HG02588 (cell line): ENCODE measurements around the gene PIEZO2.

ENCODE experiments used
- ATAC-seq: cut with Tn5 transposase; IDR thresholded peaks from one replicate; pipeline ENCODE4 v1.9.1; 2021; ENCODE audit warnings: mild to moderate bottlenecking, moderate library complexity; ENCODE audit not compliant: unreplicated experiment

The PIEZO2 gene

DNA sequence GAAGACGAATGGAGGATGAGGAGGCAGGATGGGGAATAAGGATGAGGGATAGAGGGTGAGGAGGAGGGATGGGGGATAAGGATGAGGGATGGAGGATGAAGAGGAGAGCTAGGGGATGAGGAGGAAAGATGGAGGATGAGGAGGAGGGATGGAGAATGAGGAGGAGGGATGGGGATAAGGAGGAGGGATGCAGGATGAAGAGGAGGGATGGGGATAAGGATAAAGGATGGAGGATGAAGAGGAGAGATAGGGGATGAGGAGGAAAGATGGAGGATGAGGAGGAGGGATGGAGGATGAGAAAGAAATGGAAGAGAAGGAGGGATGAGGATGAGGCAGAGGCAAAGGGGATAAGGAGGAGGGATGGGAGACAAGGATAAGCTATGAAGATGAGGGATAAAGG lies 393.5 kb downstream of the PIEZO2 start:
- no peak for ATAC-seq

GRCh38 chr18:10754128-10754527 lies 395.2 kb downstream of the PIEZO2 start:
- ATAC-seq = no peak

- ATAC-seq = no peak
These were observed 397.0 kb downstream of the PIEZO2 start for GRCh38 chr18:10752382-10752781.

GRCh38 chr18:10751653-10752052 lies 397.7 kb downstream of the PIEZO2 start:
- ATAC-seq = no peak

DNA sequence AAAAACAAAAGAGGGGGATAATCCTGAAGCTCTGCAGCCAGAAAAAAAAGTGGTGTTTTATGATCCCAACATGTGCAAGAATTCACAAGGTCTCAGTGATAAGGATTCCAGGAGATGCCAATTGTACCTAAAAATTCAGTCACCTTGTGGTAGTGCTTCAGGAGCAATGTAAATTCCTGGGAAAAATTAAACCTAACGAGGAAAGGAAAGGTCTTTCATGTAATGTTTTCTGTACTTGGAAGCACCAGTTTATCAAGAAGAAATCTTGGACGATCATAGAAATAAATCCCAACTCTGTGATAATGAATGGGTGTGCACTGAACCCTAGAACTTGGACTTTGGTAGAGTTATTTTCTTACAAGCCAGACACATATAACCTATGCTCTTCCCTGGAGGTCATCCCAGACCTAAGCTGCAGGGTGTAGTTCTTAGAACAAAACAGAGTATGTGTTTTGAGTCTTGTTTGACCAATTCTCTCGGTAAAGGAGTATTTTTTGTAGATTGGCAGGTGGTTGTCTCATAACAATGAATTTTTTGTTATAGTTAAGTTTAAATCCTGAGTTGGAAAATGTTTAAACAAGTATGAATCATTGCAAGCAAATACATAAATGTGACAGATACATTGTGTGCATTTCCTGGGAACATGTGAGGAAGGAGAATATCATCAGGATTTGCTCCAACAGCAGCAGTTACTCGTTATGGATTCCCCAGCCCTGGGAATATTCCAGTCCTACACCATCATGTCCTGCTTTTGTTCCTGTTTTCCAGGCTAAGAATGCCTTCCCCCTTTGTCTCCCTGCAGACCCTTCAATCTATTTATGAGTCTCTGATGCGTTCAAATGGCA lies 399.0 kb downstream of the PIEZO2 start:
- no peak for ATAC-seq

DNA sequence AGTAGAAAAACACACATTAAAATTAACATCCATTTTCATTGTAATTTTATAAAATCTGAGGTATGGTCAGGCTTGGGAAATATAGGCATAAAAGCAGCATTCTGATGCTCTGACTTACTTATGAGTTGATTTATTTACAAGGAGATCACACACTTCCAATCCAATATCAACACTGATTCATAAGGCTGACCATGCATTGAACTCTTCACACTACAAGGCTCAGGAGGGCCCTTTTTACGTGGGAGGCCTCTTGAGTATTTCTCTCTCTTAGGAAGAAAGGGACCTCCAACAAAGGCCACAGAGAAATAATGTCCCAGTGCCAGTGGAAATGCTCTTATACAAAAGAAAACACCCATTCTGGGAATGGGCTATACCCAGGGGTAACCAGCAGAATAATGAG lies 400.7 kb downstream of the PIEZO2 start:
- no peak for ATAC-seq

DNA sequence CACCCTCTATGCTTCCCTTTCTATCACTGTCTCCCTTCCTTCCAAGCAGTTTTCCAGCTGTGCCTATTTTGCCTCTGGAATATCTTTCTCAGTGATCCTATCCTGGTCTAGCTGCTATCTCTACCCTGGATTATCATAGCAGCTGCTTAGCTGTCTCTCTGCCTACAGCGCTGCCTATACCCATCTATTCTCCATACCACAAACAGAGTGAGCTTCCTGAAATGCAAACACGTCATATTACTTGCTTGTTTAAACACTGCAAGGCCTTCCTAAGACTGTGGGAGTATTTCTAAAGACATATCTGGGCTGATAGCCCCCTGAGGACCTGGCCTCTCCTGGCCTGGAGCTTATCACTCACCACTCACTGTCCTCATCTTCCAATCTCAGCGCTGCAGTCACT lies 403.4 kb downstream of the PIEZO2 start:
- no peak for ATAC-seq

DNA sequence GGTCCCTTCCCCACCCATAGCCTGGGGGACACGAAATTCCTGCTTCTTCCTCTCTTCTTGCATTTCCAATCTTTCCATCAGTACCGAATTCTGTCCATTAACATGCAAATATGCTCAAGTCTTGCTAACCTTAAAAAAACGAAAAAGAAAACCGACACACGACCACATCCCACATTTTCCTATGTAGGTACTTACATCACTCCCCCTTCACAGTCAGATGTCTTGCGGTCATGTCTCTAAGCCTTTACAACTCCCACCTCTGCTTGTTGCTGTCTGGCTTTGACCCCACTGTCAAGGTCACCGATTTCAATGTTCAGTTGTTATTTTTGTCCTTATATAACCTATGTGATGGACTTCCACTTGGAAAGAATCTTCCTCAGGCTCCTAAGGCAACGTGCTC lies 404.1 kb downstream of the PIEZO2 start:
- ATAC-seq = no peak

GRCh38 chr18:10743766-10744165 lies 405.6 kb downstream of the PIEZO2 start:
- no peak for ATAC-seq

DNA sequence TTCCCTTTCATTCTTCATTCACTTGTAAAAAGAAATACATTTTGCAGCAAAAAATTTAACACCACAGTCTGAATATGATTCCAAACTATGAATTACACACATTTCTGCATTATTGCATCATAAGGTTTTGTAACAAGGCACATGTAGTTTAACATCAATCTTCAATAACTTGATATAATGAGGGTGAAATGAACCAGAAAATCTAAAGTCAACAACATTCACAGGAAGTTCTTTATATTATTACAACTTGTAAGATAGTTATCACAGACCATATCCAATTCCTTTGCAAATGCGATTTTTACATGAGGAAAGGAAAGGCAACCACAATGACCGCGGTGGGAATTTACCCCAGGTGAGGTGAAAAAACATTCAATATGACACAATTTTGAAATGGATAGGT lies 410.2 kb downstream of the PIEZO2 start:
- no peak for ATAC-seq

DNA sequence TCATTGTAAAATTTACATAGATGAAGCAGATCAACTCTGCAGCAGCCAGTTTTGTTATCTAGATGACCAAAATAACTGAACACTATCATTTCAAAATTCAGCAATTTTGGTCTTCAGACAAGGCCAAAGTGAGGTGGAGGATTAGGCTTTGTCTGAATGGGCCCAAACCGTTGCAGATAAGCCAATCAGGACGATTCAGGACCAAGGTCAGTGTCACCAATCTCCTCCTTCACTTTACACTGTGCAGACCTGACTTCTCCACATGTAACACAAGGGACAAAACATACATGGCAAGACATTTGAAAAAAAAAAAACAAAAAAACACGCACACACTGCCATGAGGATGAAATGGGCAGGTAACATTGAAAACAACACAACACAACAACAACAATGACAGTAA lies 412.4 kb downstream of the PIEZO2 start:
- no peak for ATAC-seq

DNA sequence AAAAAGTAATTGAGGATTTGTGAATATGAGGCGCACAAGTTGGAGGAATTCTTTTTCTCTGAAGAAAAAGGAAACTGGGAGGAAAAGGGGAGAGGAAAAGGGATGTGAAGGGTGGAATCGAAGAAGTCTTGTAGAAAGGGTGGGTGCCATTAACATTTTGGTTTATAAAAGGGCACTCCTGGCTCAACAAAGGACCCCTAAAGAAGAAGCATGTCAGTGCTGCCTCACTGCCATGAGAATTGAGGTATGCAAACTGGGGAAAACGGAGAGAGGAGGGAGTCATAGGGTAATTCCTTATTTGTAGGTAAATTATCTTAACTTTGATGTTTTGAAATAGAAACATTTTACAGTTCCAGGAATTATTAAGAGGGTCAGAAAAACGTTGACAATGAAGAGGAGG lies 416.4 kb downstream of the PIEZO2 start:
- no peak for ATAC-seq

- ATAC-seq = no peak
These were observed 421.9 kb downstream of the PIEZO2 start for GRCh38 chr18:10727477-10727876.

DNA sequence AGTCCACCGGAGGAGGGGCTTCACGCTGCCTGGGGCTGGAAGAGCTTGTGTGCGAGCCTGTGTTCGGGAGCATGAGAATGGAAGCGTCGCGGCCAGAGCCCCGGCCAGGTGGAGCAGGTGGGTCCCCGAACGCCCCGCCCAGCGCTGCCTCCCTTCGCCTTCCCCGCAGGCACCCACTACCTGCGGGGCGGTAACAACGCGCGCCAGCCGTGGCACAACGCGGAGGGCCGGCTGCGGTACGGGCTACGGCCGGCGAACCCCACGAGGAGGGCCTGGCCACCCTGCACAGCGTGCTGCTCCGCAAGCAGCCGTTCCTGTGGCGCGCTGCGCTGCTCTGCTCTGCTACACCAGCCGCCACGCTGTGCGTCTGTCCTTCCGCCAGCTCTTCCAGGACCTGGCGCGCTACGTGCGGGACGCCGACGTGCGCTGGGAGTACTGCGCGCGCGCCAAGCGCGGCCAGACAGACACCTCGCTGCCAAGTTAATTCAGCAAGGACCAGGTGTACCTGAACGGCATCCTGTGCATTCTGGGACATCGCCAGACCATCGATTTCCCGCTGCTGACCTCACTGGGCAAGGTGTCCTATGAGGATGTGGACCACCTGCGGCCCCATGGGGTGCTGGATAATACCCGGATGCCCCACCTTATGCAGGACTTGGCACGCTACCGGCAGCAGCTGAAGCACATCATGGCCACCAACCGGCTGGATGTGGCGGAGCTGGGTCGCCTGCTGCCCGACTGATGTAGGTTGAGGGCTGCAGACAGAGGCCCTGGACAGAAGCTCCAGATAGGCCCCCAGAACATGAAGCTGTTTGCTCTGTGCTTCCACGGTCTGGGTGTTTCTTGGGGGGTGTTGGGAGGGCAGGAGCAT lies 422.9 kb downstream of the PIEZO2 start:
- no peak for ATAC-seq

GRCh38 chr18:10724666-10725065 lies 424.7 kb downstream of the PIEZO2 start:
- ATAC-seq = no peak

DNA sequence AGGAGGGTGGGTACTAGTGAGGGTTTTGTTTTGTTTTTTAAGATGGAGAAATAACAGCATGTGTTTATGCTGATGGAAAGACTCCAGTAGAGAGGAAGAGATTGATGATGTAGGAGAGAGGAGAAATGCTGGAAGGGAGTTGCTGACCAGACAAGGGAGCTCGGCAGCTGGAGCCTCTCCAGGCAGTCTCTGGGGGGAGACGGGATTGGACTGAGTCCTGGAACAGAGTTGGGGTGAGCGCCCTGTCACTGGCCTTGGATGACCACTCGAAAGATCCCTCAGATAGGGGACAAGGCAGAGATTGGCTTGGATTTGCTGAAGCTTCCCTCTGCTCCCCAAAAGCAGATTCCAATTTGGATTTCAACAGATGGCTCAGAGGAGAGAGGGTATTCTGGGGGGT lies 425.9 kb downstream of the PIEZO2 start:
- ATAC-seq = no peak

GRCh38 chr18:10718809-10719208 lies 430.6 kb downstream of the PIEZO2 start:
- ATAC-seq = no peak

DNA sequence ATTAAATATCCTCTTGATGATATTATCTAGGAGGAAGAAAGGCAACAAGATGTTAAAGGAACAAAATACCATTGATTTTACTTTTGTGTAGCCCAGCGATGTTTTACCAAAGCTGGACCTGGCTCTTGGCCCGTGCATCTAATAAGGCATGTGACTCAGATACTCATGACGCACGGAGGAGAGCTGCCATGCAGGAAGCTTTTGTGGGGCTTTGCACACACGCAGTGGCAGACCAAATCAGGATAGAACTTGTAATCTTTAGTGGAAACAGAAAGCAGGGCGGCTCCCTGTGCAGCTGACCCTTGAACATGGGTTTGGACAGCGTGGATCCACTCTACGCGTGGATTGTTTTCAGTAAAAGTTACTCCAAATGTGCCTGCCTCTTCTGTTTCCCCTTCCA lies 433.6 kb downstream of the PIEZO2 start:
- no peak for ATAC-seq

DNA sequence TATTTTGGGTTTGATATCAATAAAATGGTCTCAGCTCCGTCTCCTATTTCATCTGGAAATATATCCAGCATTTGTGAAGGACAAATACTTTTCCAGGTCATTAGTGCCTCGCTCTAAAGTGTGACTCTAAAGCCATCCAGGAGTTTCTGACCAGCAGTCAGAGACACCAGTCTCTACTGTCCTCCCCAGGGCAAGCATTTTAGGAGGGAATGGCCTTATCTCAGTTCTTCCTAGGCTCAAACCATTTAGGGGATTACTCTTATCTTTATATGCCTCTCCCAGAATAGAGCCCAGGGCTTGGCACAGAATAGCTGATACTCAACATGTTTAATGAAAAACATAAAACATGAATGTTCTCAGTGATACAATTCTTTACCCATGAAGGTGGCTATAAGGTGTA lies 436.0 kb downstream of the PIEZO2 start:
- ATAC-seq = no peak

- ATAC-seq = no peak
These were observed 442.1 kb downstream of the PIEZO2 start for GRCh38 chr18:10707294-10707693.

DNA sequence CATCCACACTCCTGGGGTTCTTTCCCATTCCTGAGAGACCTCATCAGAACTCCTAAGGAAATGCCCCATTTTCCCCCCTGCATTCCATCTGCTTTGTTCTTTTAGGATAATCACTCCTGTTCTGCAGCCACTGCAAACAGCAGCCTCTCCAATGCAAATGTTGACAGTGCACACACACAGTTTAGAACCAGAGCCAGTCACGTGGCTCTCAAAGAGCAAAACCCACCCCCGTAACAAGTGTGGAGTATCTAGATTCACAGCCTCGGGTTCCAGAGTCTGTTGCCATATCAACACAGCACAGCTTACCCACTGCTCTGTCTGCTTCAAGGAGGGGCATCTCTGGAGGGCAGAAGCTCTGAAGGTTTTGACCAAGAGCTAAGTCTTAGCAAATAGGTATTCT lies 443.6 kb downstream of the PIEZO2 start:
- no peak for ATAC-seq

DNA sequence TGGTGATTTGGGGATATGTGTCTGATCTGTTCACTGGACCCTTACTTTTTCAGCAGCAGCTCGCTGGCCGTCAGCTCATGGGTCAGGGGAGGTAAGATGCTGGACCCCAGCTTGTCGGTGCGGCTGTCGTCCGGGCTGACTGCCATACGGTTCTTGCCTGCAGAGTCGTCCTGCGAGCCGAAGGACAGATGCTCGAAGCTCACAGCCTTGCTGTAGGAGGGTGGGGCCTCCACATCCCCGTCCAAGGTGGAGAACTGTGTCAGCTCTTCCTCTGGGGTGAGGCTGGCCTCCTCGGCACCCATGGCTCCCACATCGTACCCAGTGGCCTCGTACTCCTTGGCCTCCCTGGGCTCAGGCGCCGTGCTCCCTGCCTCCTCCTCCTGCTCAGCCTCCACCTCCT lies 444.1 kb downstream of the PIEZO2 start:
- no peak for ATAC-seq
